Neural progenitor cell (in vitro differentiated cells): ENCODE results near the gene MX1. TPM values are rescaled to one million over a fixed set of nuclear protein-coding genes. Genes with fewer than 3 reads are reported as not detected.

Experiments used
- DNase-seq: peaks from one replicate; pipeline ENCODE4 v3.0.0-alpha.2; 2016; ENCODE audit warnings: low spot score
- H2AFZ ChIP-seq: fragments of 200-600 bp; sonication (generic); replicated peaks from 2 replicates; pipeline ENCODE4 v1.6.1; 2016; ENCODE audit warnings: antibody characterized with exemption
- H3F3A ChIP-seq: fragments of 200-600 bp; sonication (generic); 2 replicates; pipeline ENCODE4 v1.6.1; 2016; ENCODE audit warnings: antibody characterized with exemption, low read depth
- H3K27ac ChIP-seq: fragments of 200-600 bp; sonication (generic); 2 replicates; pipeline ENCODE4 v1.5.1; 2016; ENCODE audit warnings: mild to moderate bottlenecking
- H3K27me3 ChIP-seq: fragments of 200-600 bp; sonication (generic); 2 replicates; pipeline ENCODE4 v1.6.1; 2016; ENCODE audit warnings: mild to moderate bottlenecking, moderate library complexity
- H3K36me3 ChIP-seq: fragments of 200-600 bp; sonication (generic); 2 replicates; pipeline ENCODE4 v1.5.1; 2016
- H3K4me1 ChIP-seq: fragments of 200-600 bp; sonication (generic); 2 replicates; pipeline ENCODE4 v1.6.1; 2016; ENCODE audit warnings: mixed run types
- H3K4me2 ChIP-seq: fragments of 200-600 bp; sonication (generic); 2 replicates; pipeline ENCODE4 v1.6.1; 2016
- H3K4me3 ChIP-seq: fragments of 200-600 bp; sonication (generic); 2 replicates; pipeline ENCODE4 v1.5.1; 2016
- H3K79me2 ChIP-seq: fragments of 200-600 bp; sonication (generic); 2 replicates; pipeline ENCODE4 v1.6.1; 2016; ENCODE audit warnings: low read depth
- H3K9ac ChIP-seq: fragments of 200-600 bp; sonication (generic); 2 replicates; pipeline ENCODE4 v1.6.1; 2016
- H3K9me3 ChIP-seq: fragments of 200-600 bp; sonication (generic); 2 replicates; pipeline ENCODE4 v1.5.1; 2016; ENCODE audit warnings: low read depth
- H4K20me1 ChIP-seq: fragments of 200-600 bp; sonication (generic); 2 replicates; pipeline ENCODE4 v1.6.1; 2016; ENCODE audit warnings: low read depth
- H3K27ac Mint-ChIP-seq: 3 replicates; pipeline ENCODE4 v1.8.0; 2021; ENCODE audit warnings: mixed read lengths
- H3K27me3 Mint-ChIP-seq: 2 replicates; pipeline ENCODE4 v1.8.0; 2022; ENCODE audit warnings: low read depth, mild to moderate bottlenecking, inconsistent platforms, moderate library complexity, mixed read lengths; ENCODE audit not compliant: insufficient read depth
- H3K36me3 Mint-ChIP-seq: 3 replicates; pipeline ENCODE4 v1.8.0; 2021; ENCODE audit warnings: mixed read lengths
- H3K4me1 Mint-ChIP-seq: 3 replicates; pipeline ENCODE4 v1.8.0; 2021; ENCODE audit warnings: mixed read lengths
- H3K4me3 Mint-ChIP-seq: 3 replicates; pipeline ENCODE4 v1.8.0; 2021; ENCODE audit warnings: mild to moderate bottlenecking, moderate library complexity, mixed read lengths
- H3K9me3 Mint-ChIP-seq: 3 replicates; pipeline ENCODE4 v1.8.0; 2020; ENCODE audit warnings: mixed read lengths
- EZH2 ChIP-seq: fragments of 200-600 bp; sonication (generic); IDR thresholded peaks from 2 replicates; pipeline ENCODE4 v1.6.1; 2017; ENCODE audit warnings: antibody characterized with exemption, mild to moderate bottlenecking, moderate library complexity
- EZH2phosphoT487 ChIP-seq: fragments of 200-600 bp; sonication (generic); IDR thresholded peaks from 2 replicates; pipeline ENCODE4 v1.6.1; 2017; ENCODE audit warnings: antibody characterized with exemption
- total RNA-seq: library from RNA; depleted of rRNA; stranded (reverse); fragments of >200 nt; gene quantifications from 2 replicates; pipeline ENCODE4 v1.2.3, GENCODE V29; 2015; ENCODE audit warnings: low replicate concordance
- TF ChIP-seq, protein P1 (sequence below): fragments of 200-600 bp; sonication (generic); IDR thresholded peaks from 2 replicates; pipeline ENCODE4 v1.5.1; 2017; ENCODE audit warnings: antibody characterized with exemption, mild to moderate bottlenecking

The MX1 gene
- total RNA-seq, 1 donor from 2014 or later: 1.7 TPM

DNA sequence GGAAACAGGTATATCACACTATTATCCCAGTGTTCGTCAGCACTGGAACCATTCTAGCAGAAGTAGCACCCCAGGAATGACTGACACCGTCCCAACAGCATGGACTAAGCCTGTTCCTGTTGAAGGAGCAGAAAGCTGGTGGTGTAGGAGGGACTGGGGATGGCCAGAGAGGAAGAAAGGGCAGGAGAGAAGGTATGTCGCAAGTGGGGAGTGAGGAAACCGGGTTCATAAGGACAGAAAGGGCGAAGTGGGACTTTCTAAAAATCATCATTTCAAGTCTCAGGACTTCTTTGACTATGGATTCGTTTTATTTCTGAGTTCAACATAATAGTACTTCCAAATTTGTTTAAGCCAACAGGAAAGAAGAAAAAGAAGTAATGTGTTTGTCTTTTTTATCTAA is 19.7 kb upstream of the MX1 start:
- Mint-ChIP-seq H3K27ac (no peak overlapping the region), H3K4me1 (peaks cover 24% of the 10 kb centered on the region), H3K9me3 (no peaks in the 10 kb centered on the region), H3K4me3 (no peak overlapping the region), H3K27me3 (peaks cover 10% of the 10 kb centered on the region), H3K36me3 (no peaks in the 10 kb centered on the region)
- H3K4me1 ChIP-seq: no peaks in the 10 kb centered on the region
- H3K36me3 ChIP-seq: no peaks in the 10 kb centered on the region
- no peak overlapping the region for H3K27ac ChIP-seq
- no peaks in the 10 kb centered on the region for H3K79me2 ChIP-seq
- H3K9ac ChIP-seq: no peak overlapping the region
- H2AFZ ChIP-seq: no peak overlapping the region
- TF ChIP-seq, protein P1, sequence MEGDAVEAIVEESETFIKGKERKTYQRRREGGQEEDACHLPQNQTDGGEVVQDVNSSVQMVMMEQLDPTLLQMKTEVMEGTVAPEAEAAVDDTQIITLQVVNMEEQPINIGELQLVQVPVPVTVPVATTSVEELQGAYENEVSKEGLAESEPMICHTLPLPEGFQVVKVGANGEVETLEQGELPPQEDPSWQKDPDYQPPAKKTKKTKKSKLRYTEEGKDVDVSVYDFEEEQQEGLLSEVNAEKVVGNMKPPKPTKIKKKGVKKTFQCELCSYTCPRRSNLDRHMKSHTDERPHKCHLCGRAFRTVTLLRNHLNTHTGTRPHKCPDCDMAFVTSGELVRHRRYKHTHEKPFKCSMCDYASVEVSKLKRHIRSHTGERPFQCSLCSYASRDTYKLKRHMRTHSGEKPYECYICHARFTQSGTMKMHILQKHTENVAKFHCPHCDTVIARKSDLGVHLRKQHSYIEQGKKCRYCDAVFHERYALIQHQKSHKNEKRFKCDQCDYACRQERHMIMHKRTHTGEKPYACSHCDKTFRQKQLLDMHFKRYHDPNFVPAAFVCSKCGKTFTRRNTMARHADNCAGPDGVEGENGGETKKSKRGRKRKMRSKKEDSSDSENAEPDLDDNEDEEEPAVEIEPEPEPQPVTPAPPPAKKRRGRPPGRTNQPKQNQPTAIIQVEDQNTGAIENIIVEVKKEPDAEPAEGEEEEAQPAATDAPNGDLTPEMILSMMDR: no peak
- TF ChIP-seq EZH2phosphoT487 (no peak), EZH2 (no peak)
- H3K4me2 ChIP-seq: no peak overlapping the region
- no peak overlapping the region for H3K4me3 ChIP-seq
- no peaks in the 10 kb centered on the region for H3K9me3 ChIP-seq
- no peaks in the 10 kb centered on the region for H4K20me1 ChIP-seq
- DNase-seq: no peak
- no peaks in the 10 kb centered on the region for H3F3A ChIP-seq
- no peaks in the 10 kb centered on the region for H3K27me3 ChIP-seq

DNA sequence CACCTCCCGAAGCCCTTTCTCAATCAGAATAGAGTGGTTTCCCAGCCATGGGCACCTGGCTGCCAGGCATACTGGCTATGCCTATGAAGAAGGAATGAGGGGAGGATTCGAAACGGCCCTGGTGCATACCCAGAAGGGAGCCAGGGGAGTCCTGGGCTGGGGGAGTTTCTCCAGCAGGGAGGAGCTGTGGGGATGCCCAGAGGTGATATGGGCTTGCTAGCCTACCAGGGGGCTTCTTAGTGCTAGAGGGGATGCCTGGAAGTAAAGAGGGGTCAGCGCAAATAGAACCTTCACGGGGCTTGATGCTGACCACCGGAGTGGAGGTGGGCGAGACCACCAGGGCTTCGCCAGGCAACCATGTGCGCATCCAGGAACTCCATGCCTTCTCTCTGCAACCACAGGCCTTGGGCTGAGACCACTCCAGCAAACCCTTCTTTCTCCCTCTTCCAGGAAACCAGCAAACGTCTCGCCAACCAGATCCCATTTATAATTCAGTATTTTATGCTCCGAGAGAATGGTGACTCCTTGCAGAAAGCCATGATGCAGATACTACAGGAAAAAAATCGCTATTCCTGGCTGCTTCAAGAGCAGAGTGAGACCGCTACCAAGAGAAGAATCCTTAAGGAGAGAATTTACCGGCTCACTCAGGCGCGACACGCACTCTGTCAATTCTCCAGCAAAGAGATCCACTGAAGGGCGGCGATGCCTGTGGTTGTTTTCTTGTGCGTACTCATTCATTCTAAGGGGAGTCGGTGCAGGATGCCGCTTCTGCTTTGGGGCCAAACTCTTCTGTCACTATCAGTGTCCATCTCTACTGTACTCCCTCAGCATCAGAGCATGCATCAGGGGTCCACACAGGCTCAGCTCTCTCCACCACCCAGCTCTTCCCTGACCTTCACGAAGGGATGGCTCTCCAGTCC is 18.2 kb upstream of the MX1 start:
- no peak for DNase-seq
- Mint-ChIP-seq H3K27me3 (peaks cover 8% of the 10 kb centered on the region), H3K9me3 (peaks cover 2% of the 10 kb centered on the region), H3K27ac (peak overlapping the region; percentile 50), H3K4me3 (no peak overlapping the region), H3K4me1 (peaks cover 28% of the 10 kb centered on the region), H3K36me3 (no peaks in the 10 kb centered on the region)
- Histone ChIP-seq H3K79me2 (no peaks in the 10 kb centered on the region), H2AFZ (no peak overlapping the region), H3K4me2 (no peak overlapping the region), H3F3A (no peaks in the 10 kb centered on the region), H3K27me3 (no peaks in the 10 kb centered on the region), H3K9me3 (no peaks in the 10 kb centered on the region), H4K20me1 (no peaks in the 10 kb centered on the region), H3K9ac (no peak overlapping the region), H3K27ac (no peak overlapping the region), H3K4me1 (no peaks in the 10 kb centered on the region), H3K4me3 (no peak overlapping the region), H3K36me3 (no peaks in the 10 kb centered on the region)
- no peak for TF ChIP-seq EZH2
- TF ChIP-seq, protein P1: no peak

DNA sequence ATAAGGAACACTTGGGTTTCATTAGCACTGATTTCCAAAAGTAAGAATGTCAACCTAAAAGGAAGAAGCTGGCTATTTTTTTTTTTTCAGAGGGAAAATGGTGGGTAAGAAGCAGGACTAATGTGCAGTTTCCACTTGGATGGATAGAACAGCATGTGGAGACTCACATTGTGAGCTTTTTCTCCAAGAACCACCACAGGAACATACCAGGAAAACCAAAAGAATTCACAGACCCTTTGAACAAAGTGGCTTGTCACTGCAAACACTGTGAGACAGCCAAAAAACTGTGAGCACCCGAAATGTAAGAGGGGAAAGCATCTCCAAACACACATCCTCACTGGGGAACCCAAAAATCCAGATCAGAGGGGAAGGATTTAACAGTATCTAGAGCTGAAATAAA is 15.7 kb upstream of the MX1 start:
- peaks cover 9% of the 10 kb centered on the region for H3K27me3 Mint-ChIP-seq
- no peak for DNase-seq
- Histone ChIP-seq H2AFZ (no peak overlapping the region), H3K4me1 (no peaks in the 10 kb centered on the region), H3K79me2 (no peaks in the 10 kb centered on the region), H3K4me2 (no peak overlapping the region), H3K27ac (no peak overlapping the region), H3K36me3 (no peaks in the 10 kb centered on the region), H3F3A (no peaks in the 10 kb centered on the region), H4K20me1 (no peaks in the 10 kb centered on the region), H3K9me3 (no peaks in the 10 kb centered on the region), H3K27me3 (no peaks in the 10 kb centered on the region), H3K9ac (no peak overlapping the region), H3K4me3 (no peak overlapping the region)
- H3K4me3 Mint-ChIP-seq: no peak overlapping the region
- TF ChIP-seq EZH2 (no peak), EZH2phosphoT487 (no peak)
- TF ChIP-seq, protein P1: no peak
- no peak overlapping the region for H3K27ac Mint-ChIP-seq
- peaks cover 25% of the 10 kb centered on the region for H3K4me1 Mint-ChIP-seq
- no peaks in the 10 kb centered on the region for H3K36me3 Mint-ChIP-seq
- peaks cover 14% of the 10 kb centered on the region for H3K9me3 Mint-ChIP-seq
